Raji (cell line): ENCODE data around the gene PML.

Experiments used
- POLR2A ChIP-seq: IDR thresholded peaks from 2 replicates; pipeline ENCODE4 v1.6.1; 2011; ENCODE audit warnings: low read depth, low read length, control low read depth; ENCODE audit not compliant: insufficient read depth

PML gene

GRCh38 chr15:73982222-73982962 is 12.1 kb upstream of the PML start:
- TF ChIP-seq POLR2A: no peak

GRCh38 chr15:73983211-73983727 is 11.2 kb upstream of the PML start:
- no peak for TF ChIP-seq POLR2A

GRCh38 chr15:73983773-73984172 is 10.7 kb upstream of the PML start:
- no peak for TF ChIP-seq POLR2A

GRCh38 chr15:73984208-73984979 is 10.1 kb upstream of the PML start:
- TF ChIP-seq POLR2A: no peak

GRCh38 chr15:73985101-73985873 is 9.2 kb upstream of the PML start:
- no peak for TF ChIP-seq POLR2A

GRCh38 chr15:73986055-73986775 is 8.3 kb upstream of the PML start:
- TF ChIP-seq POLR2A: no peak

GRCh38 chr15:73986776-73987056 is 7.8 kb upstream of the PML start:
- no peak for TF ChIP-seq POLR2A

- no peak for TF ChIP-seq POLR2A
Observed at GRCh38 chr15:73987250-73987649, 7.3 kb upstream of the PML start.

GRCh38 chr15:73987681-73988444 is 6.7 kb upstream of the PML start:
- TF ChIP-seq POLR2A: no peak

- no peak for TF ChIP-seq POLR2A
Observed at GRCh38 chr15:73988445-73988969, 6.0 kb upstream of the PML start.

- TF ChIP-seq POLR2A: no peak
Observed at GRCh38 chr15:73989001-73989798, 5.3 kb upstream of the PML start.

- TF ChIP-seq POLR2A: no peak
Observed at GRCh38 chr15:73990250-73991005, 4.1 kb upstream of the PML start.

- TF ChIP-seq POLR2A: no peak
Observed at GRCh38 chr15:73991260-73991659, 3.3 kb upstream of the PML start.
